HepG2 (cell line): ENCODE data around the gene AKR7A3. TPM values are rescaled to one million over a fixed set of nuclear protein-coding genes. Genes with fewer than 3 reads are reported as not detected.

ENCODE experiments used
- AHDC1 ChIP-seq: sonication (generic); formaldehyde crosslinking; IDR thresholded peaks from 2 replicates; pipeline ENCODE4 v1.5.1; 2020; ENCODE audit warnings: mild to moderate bottlenecking, missing genetic modification reagents, borderline replicate concordance
- IRF9 ChIP-seq: sonication (generic); formaldehyde crosslinking; IDR thresholded peaks from 2 replicates; pipeline ENCODE4 v1.8.0; 2022; ENCODE audit warnings: missing genetic modification reagents, mild to moderate bottlenecking, borderline replicate concordance
- LBX2 ChIP-seq: sonication (generic); formaldehyde crosslinking; IDR thresholded peaks from 2 replicates; pipeline ENCODE4 v1.5.0; 2020; ENCODE audit warnings: missing genetic modification reagents, mild to moderate bottlenecking, borderline replicate concordance
- NRL ChIP-seq: sonication (generic); formaldehyde crosslinking; IDR thresholded peaks from 2 replicates; pipeline ENCODE4 v1.5.0; 2020; ENCODE audit warnings: missing genetic modification reagents, mild to moderate bottlenecking, moderate library complexity, borderline replicate concordance
- SP4 ChIP-seq: sonication (generic); formaldehyde crosslinking; IDR thresholded peaks from 2 replicates; pipeline ENCODE4 v1.8.1; 2023; ENCODE audit warnings: mild to moderate bottlenecking, missing genetic modification reagents
- ZNF619 ChIP-seq: sonication (generic); formaldehyde crosslinking; IDR thresholded peaks from 2 replicates; pipeline ENCODE4 v1.4.0; 2020; ENCODE audit warnings: mild to moderate bottlenecking, missing genetic modification reagents
- polyA plus RNA-seq, 8 experiments: library from polyadenylated mRNA; depleted of rRNA in 3 of 8; stranded (reverse) in 7 of 8; unstranded in 1 of 8; fragments of >200 nt; fragmentation: Illumina TruSeq in 4 of 8; extraction: Trizol in 4 of 8; gene quantifications; 2 replicates each; pipeline versions ENCODE4 v1.2.1 to v1.2.3, GENCODE V29; 2011 to 2016; ENCODE audit warnings: low read depth in 4 of 8, missing spikeins in 1 of 8, mixed read lengths in 1 of 8; ENCODE audit not compliant: insufficient read depth in 1 of 8
- total RNA-seq, 5 experiments: library from RNA; depleted of rRNA; stranded (reverse); fragments of >200 nt; fragmentation: Illumina TruSeq; extraction: Trizol; gene quantifications; 2 replicates each; pipeline ENCODE4 v1.2.3, GENCODE V29; 2016; ENCODE audit warnings: low read depth in 1 of 5

AKR7A3 gene
- total and polyA plus RNA-seq, 2 of the 13 experiments (the other 11 are each of a cell fraction or from before 2014, with no cell fraction given) = 0.58 to 1.00 TPM

GRCh38 chr1:19338323-19338762 is 49.8 kb upstream of the AKR7A3 start (continued):
- TF ChIP-seq AHDC1 (no peak), ZNF619 (CRISPR knock-in tag) (no peak), IRF9 (CRISPR knock-in tag) (peak; percentile 69; the same call in 1 of the 2 replicates), SP4 (CRISPR knock-in tag) (peak; percentile 74), NRL (0 out of 2 replicates have a peak, but pooled peaks have one; percentile 24), LBX2 (CRISPR knock-in tag) (no peak)
- TF ChIP-seq, all 625 proteins: peak for 175
